AG09319 (cell line): Measurements from ENCODE around the gene LSM14B.

Experiments
- DNase-seq: peaks from one replicate; pipeline ENCODE4 v3.0.0-alpha.2; 2010; ENCODE audit warnings: low read depth; ENCODE audit errors: extremely low read depth
- TF ChIP-seq, protein P1 (sequence below): IDR thresholded peaks from 2 replicates; pipeline ENCODE4 v1.5.1; 2011; ENCODE audit warnings: low read depth, mild to moderate bottlenecking, inconsistent platforms, low read length, moderate library complexity

Gene LSM14B

DNA sequence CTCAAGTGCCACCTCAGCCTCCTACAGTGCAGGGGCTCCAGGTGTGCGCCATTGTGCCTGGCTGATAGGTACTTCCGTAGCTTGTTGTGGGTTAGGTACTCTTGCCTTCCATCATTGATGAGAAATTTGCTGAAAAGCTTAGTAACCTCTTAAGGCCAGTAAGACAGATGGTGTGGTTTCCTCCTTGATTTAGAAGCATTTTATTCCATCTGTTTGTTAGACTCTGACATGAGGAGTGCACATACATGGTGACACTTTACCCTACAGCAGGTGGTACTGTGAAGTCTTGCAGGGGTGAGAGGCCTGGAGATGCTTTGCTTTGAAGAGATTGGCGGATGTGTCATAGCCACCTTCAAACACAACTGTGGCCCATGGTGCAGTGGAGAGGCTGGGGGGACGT lies 45.8 kb downstream of the LSM14B start:
- no peak for DNase-seq
- TF ChIP-seq, protein P1, sequence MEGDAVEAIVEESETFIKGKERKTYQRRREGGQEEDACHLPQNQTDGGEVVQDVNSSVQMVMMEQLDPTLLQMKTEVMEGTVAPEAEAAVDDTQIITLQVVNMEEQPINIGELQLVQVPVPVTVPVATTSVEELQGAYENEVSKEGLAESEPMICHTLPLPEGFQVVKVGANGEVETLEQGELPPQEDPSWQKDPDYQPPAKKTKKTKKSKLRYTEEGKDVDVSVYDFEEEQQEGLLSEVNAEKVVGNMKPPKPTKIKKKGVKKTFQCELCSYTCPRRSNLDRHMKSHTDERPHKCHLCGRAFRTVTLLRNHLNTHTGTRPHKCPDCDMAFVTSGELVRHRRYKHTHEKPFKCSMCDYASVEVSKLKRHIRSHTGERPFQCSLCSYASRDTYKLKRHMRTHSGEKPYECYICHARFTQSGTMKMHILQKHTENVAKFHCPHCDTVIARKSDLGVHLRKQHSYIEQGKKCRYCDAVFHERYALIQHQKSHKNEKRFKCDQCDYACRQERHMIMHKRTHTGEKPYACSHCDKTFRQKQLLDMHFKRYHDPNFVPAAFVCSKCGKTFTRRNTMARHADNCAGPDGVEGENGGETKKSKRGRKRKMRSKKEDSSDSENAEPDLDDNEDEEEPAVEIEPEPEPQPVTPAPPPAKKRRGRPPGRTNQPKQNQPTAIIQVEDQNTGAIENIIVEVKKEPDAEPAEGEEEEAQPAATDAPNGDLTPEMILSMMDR = no peak

- no peak for DNase-seq
- TF ChIP-seq, protein P1 = no peak
Measured at GRCh38 chr20:62168890-62169435, 46.7 kb downstream of the LSM14B start.

DNA sequence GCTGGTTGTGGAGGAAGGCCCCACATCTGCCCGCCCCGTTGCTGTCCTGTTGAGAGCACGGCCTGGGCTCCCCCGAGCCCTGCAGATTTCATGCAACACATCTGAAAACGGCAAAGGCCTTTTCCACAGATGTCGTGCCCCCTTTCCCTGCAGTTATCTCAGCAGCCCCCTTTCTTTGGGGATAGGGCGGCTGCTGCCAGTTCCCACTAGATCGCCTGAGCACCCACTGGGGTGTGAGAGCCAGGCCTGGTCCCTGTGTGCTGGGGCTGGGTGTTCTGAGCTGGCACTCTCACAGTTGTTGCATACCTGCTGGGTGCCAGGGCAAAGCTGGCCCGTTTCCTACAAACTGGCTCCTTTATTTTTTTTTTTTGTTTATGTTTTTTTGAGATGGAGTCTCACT lies 48.3 kb downstream of the LSM14B start:
- TF ChIP-seq, protein P1 = no peak
- no peak for DNase-seq

- DNase-seq = no peak
- TF ChIP-seq, protein P1 = no peak
Measured at GRCh38 chr20:62171245-62171644, 49.0 kb downstream of the LSM14B start.

DNA sequence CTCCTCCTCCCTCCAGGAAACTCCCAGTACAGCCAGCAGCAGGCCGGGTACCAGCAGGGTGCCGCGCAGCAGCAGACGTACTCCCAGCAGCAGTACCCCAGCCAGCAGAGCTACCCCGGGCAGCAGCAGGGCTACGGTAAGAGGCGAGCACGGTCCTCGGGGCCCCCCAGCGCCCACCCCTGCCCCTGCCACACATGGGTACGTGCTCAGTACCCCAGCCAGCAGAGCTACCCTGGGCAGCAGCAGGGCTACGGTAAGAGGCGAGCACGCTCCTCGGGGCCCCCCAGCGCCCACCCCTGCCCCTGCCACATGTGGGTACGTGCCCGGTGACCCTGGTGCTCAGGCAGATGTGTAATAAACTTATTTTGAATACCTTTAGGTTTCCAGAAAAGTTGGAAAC lies 50.4 kb downstream of the LSM14B start:
- TF ChIP-seq, protein P1 = no peak
- DNase-seq = no peak

DNA sequence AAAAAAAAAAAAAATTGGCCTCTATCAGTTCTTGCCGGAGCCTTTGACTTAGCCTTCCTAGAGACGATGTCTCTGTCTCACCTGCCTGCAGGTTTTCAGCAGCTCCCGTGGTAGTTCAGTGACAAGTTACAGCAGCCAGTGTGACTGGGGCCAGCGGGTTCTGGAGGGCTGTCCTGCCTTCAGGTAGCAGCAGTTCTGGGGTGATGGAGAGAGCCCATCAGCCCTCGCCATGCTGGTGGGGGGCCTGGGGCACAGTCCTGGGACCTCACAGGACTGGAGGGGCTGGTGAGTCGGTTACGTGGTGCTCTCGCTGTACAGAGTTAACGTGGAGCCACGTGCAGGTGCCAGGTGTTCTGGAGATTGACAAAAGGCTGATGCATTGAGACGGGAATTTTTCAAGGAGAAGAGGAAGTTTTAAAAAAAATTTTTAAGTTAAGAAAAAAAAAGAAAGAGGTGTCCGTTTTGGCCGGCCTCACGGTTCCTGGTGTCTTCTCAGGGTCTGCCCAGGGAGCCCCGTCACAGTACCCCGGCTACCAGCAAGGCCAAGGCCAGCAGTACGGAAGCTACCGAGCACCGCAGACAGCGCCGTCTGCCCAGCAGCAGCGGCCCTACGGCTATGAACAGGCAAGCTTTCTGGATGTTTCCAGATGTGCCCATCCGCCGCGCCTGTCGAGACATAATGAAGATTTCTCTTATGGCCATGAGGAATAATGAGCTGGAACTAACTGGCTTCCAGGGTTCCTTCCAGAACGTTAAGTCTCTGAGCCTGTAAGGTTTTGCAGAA lies 51.9 kb downstream of the LSM14B start:
- DNase-seq = no peak
- TF ChIP-seq, protein P1 = no peak

- DNase-seq = no peak
- TF ChIP-seq, protein P1 = no peak
Measured at GRCh38 chr20:62174870-62175624, 52.8 kb downstream of the LSM14B start.
